Stimulated activated CD8-positive, alpha-beta memory T cell treated with anti-CD3 and anti-CD28 coated beads, Interleukin-7, amount 100 ng/mL, for 48 hours (primary cell): ENCODE results near the gene DAND5.
A peak's percentile ranks its signal among the peaks of the same experiment; 100 is the strongest.

Source experiments
- DNase-seq, 2 donors: peaks; one replicate each; pipeline ENCODE4 v3.0.0-alpha.2; 2020; ENCODE audit warnings: low read depth in 1 of 2; ENCODE audit errors: extremely low read depth in 1 of 2

Gene DAND5, protein sequence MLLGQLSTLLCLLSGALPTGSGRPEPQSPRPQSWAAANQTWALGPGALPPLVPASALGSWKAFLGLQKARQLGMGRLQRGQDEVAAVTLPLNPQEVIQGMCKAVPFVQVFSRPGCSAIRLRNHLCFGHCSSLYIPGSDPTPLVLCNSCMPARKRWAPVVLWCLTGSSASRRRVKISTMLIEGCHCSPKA

DNA sequence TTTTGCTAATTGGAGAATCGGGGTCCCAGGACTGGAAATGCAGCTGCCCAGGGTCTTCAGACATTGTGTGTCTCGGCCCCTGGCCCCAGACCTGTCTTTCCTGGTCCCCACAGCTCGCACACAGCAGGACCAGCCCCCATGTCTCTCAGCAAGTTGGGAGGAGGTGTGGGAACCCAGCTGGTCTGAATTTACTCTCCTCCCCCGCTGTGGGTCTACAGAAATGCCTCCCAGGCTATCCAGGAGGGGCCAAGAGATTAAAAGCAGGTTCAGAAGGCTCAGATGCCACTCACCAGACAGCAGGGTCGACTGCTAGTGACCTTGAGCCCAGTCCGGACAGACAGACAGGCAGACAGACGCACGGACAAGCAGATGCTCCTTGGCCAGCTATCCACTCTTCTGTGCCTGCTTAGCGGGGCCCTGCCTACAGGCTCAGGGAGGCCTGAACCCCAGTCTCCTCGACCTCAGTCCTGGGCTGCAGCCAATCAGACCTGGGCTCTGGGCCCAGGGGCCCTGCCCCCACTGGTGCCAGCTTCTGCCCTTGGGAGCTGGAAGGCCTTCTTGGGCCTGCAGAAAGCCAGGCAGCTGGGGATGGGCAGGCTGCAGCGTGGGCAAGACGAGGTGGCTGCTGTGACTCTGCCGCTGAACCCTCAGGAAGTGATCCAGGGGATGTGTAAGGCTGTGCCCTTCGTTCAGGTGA is at the start of gene DAND5:
DAND5 (plus strand) TSS at position 285 of the 697 bp plus-strand sequence; CDS start at position 370, 85 bp downstream.
- no peak for DNase-seq

DNA sequence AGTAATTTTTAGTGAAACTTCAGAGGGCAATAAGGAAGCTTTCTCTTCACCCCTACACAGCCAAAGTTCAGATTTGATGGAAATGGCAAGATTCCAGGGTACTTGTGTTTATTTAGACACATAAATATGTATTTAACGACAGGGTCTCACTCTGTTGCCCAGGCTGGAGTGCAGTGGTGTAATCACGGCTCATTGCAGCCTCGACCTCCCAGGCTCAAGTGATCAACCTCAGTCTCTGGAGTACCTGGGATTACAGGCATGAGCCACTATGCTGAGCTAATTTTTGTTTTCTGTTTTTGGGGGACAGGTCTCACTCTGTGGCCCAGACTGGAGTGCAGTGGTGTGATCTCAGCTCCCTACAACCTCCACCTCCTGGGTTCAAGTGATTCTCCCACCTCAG is 48.3 kb upstream of the DAND5 start:
- no peak for DNase-seq

DNA sequence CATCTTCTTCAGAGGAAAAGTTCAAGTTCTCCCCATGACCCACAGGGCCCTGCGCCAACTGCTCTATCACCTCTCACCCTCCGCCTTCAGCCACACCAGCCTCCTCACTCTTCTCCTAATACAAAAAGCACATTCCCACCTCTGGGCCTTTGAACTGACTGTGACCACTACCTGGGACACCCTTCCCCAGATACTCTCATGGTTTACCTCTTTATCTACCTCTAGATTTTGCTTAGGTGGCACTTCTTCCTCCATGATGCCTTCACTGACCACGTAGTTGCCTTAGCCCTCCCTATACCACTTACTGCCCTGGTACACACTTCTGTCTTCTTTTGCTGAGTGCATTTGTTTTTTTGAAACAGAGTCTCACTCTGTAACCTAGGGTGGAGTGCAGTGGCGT is 46.4 kb upstream of the DAND5 start:
- no peak for DNase-seq

DNA sequence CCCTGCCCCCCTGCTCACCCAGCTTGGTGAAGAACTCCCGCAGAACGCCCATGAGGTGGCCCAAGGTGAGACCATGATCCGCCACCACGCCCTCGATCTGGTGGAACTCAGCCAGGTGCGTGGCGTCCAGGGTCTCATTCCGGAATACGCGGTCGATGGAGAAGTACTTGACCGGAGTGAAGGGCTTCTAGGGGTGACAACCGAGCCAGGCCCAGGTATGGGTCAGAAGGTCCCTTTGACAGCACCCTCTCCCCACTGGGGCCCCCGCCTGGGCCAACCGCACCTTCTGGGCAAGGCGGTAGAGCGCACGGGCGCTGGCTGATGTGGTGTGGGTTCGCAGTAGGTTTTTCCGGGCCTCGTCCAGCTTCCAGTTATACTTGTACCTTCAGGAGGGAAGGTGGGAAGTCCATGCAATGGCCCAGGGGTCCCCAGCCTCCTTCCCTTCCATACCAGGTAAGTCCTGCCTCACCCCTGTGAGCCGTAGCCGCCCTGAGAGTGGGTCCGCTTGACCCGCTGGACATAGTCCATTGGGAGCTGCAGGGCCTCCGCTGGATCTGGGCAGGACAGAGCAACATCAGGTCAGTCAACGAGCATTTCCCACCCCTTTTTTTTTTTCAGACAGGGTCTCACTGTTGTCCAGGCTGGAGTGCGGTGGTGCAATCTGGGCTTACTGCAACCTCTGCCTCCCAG is 44.6 kb upstream of the DAND5 start:
- DNase-seq: no peak

DNA sequence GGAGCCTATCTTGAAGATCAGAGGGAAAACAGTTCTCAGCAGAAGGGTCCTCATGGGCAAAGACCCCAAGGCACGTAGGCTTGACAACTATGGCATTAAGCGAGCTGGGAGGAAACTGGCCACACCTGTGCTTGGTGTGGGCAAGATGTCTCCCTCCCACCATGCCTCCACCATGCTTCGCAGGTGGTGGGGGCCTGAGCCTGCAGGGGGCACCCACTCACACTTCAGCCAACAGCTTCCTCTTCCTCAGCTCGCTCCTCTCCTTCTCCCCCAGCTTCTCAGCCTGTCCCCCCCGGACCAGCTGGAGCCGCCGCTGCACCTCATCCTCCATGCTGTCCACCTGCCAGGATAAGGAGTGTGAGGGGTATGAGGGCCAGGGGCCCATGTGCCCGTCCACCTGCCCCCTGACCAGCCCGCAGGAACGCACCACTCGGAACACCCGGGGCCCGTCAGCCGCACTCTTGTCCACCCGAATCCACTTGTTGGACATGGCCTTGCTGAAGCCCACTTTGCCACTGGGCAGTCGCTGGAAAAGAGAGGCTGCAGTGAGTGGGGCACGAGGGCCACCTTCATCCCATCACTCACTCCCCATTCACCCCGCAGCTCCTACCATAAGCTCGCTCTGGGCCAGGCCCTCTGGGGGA is 39.3 kb upstream of the DAND5 start:
- DNase-seq: no peak

DNA sequence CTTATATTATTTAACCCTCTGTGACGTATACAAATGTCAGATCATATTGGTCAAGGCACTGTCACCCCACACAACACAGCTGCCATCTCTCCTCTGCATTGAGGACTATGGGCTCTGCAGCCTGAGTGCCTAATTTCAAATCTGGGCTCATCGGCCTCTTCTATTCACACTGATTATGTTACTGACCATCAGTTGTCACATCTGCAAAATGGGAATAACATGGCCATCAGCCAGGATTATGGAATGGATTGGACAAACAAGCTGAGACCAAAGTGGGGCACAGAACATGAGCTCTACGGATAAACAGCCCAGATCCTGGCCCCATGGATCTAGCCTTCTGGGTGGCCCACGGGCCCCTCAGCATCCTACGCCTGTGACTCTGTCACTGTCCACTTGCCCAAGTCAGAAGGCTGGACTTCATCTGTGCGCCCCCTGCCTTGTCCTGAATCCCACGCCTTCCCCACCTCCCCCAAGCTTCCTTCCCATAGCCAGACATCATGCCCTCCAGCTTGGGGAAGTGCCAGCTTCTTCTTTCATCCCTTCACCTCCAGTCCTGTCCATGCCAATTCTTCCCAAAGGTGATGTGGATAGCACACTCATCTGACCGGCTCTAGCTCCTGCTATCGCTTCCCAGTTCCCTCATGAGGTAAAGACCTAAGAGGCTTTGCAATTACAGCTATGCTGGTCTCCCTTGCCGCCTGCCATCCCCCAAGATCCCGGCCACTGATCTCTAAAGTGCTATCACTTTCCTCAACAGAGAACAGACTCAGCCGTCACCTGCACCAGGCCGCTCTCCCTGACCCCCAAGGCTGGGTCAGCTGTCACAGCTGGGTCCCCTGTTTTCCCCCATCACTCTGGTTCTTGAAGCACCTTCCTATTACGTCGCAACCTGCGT is 36.7 kb upstream of the DAND5 start:
- no peak for DNase-seq

DNA sequence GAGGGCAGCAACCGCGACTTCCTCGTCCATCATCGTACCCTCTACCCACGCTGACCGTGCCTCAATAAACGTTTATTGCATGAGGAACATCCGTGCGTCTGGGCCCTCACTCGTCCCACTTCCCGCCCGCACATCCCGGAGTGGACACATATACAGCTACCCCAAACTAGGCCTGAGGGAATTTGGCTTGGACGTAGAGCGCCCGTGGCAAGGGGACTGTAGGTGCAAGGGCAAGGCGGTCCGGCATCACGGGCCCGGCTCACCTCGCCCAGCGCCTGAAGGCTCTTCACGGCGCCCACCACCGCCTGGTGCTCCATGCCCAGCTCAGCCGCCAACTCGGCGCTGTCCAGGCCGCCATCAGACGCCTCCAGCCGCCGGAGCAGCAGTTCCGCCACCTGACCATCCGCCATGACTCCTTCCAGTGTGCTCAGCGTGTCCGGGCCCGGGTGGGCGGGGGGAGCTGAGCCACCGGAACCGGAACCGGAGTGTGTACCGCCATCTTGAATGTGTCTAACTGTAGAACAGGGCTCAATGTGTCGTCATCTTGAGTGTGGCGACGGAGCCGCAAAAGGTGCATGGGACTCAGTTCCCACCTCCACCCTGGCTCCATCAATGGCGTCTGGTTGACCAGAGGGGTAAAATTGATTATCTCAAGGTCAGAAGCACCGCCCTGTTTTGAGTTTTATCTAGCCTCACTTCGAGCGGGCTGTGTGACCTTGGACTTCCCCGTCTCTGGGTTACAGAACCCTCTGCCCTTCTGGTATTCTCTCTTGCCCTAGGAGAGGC is 35.9 kb upstream of the DAND5 start, which contains the start of gene FARSA:
FARSA (minus strand) TSS at position 425 of the 786 bp plus-strand sequence; CDS start at position 410, 15 bp downstream.
- DNase-seq: peak; percentile 80 to 90

DNA sequence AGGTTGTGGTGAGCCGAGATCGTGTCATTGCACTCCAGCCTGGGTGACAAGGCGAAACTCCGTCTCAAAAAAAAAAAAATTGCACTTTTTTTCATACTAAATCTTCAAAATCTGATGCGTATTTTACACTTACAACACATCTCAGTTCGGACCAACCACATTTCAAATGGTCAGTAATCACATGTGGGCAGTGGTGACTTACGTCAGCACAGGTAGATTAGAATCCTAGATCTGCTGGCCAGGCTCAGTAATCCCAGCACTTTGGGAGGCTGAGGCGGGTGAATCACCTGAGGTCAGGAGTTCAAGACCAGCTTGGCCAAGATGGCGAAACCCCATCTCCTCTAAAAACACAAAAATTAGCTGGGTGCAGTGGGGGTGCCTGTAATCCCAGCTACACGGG is 34.3 kb upstream of the DAND5 start:
- DNase-seq: no peak

DNA sequence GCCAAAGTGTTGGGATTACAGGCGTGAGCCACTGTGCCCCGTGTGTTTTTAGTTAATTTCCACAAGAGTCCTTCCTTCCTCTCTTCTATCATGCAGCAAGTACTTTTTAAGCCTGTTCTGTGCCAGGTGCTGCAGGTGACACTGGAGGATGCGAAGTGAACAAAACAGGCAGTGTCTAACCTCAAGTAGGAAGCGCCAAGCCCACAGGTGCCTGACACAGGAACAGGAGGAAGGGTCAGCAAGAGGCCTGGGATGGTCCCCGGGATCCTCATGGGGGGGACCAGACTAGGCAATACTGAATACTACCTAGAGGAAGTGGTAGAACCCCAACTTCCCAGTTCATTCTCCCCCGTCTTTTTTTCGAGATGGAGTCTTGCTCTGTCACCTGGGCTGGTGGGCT is 32.8 kb upstream of the DAND5 start:
- no peak for DNase-seq

DNA sequence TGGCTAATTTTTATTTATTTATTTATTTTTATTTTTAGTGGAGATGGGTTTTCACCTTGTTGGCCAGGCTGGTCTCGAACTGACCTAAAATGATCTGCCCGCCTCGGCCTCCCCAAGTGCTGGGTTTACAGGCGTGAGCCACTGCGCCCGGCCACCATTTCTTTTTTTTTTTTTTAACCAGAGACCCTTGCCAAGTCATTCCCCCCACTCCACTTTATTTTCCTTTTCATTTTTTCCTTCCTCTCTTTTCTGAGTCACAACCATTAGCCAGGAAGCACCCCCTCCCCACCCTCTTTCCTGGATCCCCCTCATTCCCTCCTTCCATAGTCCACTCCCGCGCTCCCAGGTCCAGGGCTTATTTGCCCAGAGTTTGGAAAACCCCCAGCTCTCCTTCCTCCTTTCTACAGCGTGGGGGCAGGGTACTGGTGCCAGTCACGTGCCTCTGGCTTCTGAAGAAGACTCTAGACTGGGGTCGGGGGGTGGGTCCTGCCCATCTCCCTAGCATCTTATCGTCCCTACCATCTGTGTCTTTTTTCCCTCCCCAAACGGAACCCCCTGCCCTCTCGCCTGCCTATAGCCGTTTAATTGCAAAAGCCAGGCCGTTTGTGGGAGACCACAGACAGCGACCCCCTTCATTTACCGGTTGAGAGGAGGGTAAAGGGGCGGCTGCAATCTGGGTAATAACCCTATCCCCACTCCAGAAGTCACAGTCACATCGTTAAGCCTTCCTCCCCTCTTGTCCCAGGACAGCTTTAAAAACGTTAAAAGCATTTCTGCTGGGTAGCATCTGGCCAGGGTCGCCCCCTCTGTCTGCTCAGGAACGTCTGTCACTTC is 32.1 kb upstream of the DAND5 start:
- DNase-seq: no peak

DNA sequence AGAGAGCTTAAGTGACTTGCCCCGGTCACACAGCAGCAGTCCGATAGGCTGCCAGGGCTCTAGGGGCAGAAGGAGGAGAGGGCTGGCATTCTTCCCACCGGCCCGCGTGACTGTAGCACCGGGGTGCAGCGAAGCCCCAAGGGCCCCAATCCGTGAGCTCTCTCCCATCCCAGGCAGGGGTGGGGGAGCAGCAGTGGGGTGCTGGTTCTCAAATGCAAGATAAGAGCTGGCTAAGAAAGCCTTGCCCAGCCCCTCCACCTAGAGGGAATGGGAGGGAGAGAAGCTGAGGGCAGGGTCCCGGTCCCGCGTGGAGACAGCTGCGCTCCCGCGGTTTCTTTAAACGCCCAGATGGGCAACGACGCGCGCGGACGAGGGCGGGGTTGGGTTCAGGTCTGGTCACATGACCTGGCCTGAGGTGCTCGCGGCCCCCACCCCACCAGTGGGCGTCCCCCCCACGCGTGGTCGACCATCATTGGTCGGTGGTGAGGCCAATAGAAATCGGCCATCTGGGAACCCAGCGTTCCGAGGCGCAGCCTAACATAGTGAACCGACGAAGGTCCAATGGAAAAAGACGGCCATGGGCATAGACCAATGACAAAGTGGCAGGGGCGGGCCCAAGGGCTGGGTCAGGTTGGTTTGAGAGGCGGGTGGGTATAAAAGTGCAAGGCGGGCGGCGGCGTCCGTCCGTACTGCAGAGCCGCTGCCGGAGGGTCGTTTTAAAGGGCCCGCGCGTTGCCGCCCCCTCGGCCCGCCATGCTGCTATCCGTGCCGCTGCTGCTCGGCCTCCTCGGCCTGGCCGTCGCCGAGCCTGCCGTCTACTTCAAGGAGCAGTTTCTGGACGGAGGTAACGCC is 31.2 kb upstream of the DAND5 start, which contains the start of gene CALR:
CALR (plus strand) TSS at position 683 of the 852 bp plus-strand sequence; CDS start at position 754, 71 bp downstream.
- peak; percentile 97 to 99 for DNase-seq

DNA sequence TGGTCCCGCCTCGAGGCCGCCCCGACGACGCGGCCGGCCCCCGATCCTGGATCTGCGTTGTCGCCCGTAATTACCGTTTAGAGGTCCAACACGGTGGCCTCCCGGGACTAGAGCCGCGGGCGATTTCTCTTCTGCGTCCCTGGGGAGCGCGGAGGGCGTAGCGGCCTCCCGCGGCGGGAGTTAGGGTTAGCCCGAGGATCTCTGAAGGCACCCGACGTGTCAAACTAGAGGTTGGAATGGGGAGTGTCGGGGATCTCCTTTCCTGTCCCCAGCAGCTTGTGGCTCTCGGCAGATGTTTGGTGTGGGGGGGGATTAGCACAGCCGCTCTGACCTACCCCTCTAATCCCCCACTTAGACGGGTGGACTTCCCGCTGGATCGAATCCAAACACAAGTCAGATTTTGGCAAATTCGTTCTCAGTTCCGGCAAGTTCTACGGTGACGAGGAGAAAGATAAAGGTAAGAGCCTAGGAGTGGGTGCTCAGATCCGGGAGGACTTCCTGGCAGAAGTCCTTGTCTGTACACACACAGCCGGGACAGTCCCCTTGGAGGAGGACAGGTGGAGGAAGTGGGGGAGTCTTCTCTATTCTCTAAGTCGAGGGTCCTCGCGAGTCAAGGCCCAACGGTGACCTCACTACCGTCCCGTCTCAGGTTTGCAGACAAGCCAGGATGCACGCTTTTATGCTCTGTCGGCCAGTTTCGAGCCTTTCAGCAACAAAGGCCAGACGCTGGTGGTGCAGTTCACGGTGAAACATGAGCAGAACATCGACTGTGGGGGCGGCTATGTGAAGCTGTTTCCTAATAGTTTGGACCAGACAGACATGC is 30.4 kb upstream of the DAND5 start:
- DNase-seq: no peak

DNA sequence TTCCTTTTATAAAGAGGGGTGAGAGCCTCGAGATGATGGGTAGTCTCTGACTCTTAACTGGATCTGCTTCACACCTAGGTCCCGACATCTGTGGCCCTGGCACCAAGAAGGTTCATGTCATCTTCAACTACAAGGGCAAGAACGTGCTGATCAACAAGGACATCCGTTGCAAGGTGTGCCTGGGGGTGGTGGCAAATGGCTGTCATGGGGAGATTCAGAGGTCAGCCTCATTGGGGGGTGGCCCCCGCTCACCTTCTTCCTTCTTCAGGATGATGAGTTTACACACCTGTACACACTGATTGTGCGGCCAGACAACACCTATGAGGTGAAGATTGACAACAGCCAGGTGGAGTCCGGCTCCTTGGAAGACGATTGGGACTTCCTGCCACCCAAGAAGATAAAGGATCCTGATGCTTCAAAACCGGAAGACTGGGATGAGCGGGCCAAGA is 29.4 kb upstream of the DAND5 start:
- DNase-seq: no peak

DNA sequence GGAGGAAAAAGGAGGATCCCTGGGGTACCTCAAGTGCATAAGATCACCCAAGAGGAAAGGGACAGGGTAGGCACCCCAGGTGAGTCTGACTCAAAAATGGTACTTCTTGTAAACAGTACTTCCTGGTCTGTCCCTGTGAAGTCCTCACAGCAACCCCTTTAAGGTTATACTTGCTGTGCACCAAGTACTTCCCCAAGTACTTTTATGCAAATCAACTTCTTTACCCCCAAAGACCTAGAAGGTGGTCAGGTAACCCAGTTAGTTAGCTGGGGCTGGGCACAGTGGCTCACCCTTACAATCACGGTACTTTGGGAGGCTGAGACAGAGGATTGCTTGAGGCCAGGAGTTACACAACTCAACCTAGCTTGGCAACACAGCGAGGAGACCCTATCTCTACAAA is 28.5 kb upstream of the DAND5 start:
- no peak for DNase-seq

DNA sequence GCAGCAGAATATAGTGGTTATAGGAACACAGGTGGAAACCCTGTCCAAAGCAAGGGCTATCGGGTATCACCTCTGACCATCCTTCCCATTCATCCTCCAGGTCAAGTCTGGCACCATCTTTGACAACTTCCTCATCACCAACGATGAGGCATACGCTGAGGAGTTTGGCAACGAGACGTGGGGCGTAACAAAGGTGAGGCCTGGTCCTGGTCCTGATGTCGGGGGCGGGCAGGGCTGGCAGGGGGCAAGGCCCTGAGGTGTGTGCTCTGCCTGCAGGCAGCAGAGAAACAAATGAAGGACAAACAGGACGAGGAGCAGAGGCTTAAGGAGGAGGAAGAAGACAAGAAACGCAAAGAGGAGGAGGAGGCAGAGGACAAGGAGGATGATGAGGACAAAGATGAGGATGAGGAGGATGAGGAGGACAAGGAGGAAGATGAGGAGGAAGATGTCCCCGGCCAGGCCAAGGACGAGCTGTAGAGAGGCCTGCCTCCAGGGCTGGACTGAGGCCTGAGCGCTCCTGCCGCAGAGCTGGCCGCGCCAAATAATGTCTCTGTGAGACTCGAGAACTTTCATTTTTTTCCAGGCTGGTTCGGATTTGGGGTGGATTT is 25.8 kb upstream of the DAND5 start:
- no peak for DNase-seq

DNA sequence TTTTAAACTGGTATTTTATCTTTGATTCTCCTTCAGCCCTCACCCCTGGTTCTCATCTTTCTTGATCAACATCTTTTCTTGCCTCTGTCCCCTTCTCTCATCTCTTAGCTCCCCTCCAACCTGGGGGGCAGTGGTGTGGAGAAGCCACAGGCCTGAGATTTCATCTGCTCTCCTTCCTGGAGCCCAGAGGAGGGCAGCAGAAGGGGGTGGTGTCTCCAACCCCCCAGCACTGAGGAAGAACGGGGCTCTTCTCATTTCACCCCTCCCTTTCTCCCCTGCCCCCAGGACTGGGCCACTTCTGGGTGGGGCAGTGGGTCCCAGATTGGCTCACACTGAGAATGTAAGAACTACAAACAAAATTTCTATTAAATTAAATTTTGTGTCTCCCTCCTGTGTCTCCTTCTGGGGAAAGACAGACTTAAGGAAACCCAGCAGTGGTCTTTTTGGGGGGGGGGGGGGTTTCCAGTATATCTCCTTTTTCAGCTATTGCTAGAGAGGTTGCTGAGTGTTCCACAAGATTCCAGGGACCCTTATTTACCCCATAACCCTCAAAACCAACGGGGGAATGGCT is 25.2 kb upstream of the DAND5 start:
- DNase-seq: no peak
